Stimulated activated naive CD4-positive, alpha-beta T cell (primary cell): ENCODE data around the gene HTD2.
A peak's percentile ranks its signal among the peaks of the same experiment; 100 is the strongest.
"Not testable (repeated sequence)": the region's sequence is repeated elsewhere in the genome, so short reads cannot be mapped to it uniquely, and the experiment has no call there.

Source experiments
- DNase-seq, 6 experiments: peaks; one replicate each; lab custom pipeline; 2025; lab: John Stamatoyannopoulos, UW

Gene HTD2

DNA sequence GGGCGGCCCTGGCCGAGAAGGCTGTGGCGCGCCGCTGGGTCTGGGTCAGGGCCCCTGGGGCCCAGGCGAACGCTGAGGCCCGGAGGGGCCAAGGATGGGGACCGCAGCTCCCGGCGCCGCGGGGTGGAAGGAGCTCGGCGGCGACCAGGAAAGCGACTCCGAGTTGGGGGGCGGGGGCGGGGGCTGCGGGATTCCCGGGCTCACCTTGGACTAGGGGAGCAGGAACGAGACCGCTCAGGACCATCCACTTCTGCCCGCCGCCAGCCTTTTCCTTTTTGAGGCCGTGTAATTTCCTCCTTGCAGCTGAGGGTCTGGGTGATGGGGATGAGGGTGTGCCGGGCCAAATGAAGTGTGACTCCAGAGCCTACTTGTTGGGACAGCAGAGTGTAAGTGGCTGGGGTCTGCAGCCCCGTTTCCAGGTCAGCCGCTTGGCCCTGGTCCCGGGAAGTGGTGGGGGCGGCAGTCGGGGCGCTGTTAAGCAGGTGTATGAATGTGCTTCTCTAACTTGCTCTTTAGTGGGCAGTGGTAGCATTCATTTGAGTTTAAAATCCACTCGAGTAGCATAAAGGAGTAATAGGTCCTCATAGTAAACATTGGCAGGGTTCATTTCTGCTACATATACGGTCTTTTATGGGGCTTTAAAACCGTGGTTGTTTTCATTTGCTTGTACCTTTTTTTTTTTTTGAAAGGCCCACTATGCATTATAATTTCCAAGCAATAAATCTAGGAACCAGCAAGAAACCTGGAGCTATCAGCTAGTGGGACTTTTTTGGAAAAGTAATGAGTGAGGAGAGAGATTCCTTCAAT is 27.1 kb downstream of the HTD2 start:
- DNase-seq = peak in 2 of 6 experiments; percentile 26 to 31

DNA sequence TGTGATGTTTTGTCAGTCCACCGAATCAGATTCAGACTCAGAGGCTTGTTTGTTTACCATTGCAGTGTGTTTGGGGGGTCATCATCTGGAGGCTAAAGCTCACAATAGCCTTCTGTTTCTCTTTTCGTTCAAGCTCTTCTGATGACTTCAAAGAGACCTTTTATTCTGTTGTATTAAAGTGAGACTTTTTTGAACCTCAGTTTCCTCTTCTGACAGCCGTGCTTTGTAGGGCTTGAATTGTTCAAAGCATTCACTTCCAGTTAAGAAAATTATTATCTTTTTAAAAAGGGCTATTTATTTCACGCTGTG is 27.6 kb downstream of the HTD2 start:
- no peak for DNase-seq

DNA sequence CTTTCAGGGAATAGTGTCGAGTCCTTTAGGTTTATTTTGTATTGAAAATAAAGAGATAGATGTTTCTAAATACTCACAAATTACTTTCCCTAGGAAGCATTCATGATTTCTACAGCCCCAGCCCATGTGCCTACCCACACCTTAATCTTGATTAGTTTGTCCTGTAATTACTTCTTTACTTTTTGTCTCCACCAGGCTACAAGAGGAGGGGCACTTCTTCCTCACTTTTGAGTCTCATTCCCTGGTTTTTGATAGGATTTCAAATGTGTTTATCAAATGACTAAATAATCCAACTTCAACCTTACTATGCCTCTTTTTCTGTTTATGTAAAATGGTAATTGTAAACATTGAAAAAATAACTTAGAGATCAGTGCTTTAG is 28.2 kb downstream of the HTD2 start:
- DNase-seq = no peak

DNA sequence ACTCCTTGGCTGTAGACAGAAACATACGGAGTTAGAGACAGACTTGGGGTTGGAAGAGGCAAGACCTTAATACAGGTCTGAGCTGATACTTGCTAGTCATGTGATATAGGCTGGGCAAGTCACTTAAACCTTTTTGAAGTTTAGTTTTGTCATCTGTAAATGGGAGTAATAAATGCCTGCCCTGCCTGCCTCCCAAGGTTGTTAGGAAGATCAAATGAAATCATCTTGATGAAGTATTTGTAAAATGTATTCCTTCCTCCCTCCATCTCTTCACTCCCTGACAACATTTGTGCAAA is 29.3 kb downstream of the HTD2 start:
- no peak for DNase-seq

GRCh38 chr3:58336135-58336882 is 30.0 kb downstream of the HTD2 start:
- no peak for DNase-seq

DNA sequence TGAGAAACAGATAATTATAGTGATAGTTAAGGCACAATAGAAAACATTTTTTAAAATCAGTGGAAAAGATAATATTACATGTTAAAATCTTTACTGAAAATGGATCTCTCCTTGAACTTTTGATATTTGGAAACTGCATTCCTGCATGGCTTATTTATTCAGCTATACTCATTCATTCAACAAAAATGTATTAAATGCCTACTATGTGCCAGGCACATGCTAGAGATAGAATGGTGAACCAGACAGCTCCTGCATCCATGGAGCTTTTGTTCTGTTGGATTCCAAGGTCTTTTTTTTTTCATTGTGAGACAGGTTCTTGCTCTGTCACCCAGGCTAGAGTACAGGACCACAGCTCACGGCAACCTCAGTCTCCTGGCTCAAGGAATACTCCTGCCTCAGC is 30.9 kb downstream of the HTD2 start:
- no peak for DNase-seq

DNA sequence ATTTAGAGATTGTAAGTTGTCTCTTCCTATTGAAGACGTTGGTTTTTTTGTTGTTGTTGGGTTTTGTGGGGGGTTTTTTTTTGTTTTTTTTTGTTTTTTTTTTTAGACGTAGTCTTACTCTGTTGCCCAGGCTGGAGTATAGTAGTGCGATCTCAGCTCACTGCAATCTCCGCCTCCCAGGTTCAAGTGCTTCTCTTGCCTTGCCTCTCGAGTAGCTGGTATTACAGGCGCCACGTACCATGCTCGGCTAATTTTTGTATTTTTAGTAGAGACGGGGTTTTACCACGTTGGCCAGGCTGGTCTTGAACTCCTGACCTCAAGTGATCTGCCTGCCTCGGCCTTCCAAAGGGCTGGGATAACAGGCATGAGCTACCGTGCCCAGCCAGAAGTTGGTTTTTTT is 32.8 kb downstream of the HTD2 start:
- not testable (repeated sequence) for DNase-seq

- no peak for DNase-seq
These were observed 34.4 kb downstream of the HTD2 start for GRCh38 chr3:58340594-58341244.

GRCh38 chr3:58341376-58341775 is 35.1 kb downstream of the HTD2 start:
- DNase-seq = no peak

- DNase-seq = no peak
These were observed 36.4 kb downstream of the HTD2 start for GRCh38 chr3:58342676-58343075.

DNA sequence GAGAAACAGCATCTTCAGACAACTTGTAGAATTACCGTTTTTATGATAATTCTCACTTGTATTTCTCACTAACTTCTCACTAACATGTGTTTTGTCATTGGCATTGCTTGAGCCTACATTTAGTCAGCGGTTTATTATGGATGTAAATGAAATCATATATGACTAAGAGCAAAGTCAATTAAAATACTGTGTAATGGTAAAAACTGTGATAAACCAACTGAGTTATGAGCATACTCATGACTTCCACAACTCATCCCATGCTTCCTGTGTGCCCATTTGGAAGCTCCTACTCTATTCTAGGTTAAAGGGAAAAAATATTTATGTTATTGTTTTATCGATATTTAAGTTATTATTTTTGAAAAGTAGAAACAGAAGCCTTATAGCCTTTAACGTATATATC is 39.1 kb downstream of the HTD2 start:
- no peak for DNase-seq

- no peak for DNase-seq
These were observed 40.0 kb downstream of the HTD2 start for GRCh38 chr3:58346368-58346767.

DNA sequence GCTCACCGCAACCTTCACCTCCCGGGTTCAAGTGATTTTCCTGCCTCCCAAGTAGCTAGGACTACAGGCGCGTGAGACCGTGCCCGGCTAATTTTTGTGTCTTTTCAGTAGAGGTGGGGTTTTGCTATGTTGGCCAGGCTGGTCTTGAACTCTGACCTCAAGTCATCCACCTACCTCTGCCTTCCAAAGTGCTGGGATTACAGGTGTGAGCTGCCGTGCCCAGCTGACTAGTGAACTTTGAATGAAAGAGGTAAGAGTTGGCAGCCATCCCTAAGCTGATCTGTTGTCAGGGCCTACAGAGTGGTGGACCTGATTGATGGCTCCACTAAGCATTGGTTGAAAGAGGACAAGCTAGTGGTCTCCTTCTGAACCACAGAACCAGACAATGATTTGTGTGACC is 41.7 kb downstream of the HTD2 start:
- no peak for DNase-seq

GRCh38 chr3:58349792-58350626 is 43.7 kb downstream of the HTD2 start:
- DNase-seq = no peak

DNA sequence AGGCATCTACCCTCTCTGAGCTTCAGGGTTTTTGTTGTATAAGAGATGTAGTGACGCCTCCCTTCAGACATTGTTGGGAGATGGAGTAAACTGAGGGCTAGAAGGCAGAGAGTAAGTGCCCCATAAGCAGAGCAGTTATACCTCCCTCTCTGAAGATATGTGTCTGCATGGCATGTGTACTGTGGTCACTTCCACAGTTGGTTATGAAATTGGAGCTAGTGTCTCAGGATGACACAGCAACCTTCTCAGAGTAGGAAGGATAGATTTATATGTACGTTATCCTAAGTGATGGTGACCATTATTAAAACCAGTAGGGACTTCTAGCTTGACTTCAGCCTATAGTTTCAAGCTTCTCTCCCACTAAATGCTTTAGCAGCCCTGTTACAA is 44.3 kb downstream of the HTD2 start:
- no peak for DNase-seq

GRCh38 chr3:58351920-58352319 is 45.6 kb downstream of the HTD2 start:
- DNase-seq = no peak

- DNase-seq = no peak
These were observed 46.3 kb downstream of the HTD2 start for GRCh38 chr3:58352626-58353025.

- peak in 3 of 6 experiments; percentile 5 to 38 (median 22) for DNase-seq
These were observed 47.6 kb downstream of the HTD2 start for GRCh38 chr3:58353722-58354553.

DNA sequence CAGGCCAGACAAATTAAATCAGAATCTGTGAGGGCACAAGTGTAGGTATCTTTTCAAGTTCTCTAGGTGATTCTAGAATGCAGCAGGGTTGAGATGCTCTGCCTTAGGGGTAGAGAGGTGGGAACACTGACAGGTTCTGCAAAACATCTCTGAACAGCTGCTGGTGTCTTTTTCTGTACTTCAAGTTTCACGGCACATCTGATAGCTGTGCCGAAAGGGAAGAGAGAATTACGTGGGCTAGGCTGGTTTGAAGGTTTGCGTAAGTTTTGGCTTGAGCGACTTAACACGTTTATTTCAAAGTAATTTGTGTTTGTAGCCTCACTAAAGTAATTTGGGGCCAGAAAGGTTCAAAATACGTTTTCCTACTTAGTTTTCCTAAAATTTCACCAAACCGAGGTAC is 48.9 kb downstream of the HTD2 start:
- no peak for DNase-seq

GRCh38 chr3:58356054-58356453 is 49.7 kb downstream of the HTD2 start:
- DNase-seq = no peak

DNA sequence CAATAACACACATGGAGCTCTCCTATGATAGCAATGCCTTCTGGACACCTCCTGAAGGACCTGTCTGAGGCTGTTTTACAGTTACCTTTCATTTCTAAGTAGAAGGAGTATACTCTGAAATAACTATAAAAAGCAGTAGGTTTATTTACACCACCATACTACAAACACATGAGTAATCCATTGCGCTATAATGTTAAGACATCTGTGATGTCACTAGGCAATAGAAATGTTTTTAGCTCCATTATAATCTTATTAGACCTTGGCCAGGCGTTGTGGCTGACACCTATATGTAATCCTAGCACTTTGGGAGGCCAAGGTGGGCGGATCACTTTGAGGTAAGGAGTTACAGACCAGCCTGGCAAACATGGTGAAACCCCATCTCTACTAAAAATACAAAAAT is 51.1 kb downstream of the HTD2 start:
- no peak for DNase-seq

DNA sequence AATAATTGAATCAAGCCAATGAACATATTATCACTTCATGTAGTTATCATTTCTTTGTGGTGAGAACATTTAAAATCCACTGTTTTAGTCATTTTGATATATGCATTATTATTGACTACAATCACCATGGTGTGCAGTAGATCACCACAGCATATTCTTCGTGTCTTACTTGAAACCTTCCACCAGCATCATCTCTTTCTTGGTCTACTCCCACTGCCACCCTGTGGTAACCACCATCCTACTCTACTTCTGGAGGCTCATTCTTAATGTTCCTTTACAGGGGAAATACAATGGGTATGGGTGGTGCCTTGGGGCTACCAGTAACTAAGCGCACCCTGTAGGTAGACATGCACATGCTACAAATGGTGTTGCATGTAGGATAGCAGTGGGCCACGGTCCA is 51.8 kb downstream of the HTD2 start:
- DNase-seq = no peak
